Left colon (tissue), 2 donors: ENCODE data around the gene FRYL. TPM values are rescaled to one million over a fixed set of nuclear protein-coding genes. Genes with fewer than 3 reads are reported as not detected.
"Not testable (repeated sequence)": the region's sequence is repeated elsewhere in the genome, so short reads cannot be mapped to it uniquely, and the experiment has no call there.

ENCODE experiments used
- ATAC-seq: fragments of 200-7000 bp; cut with Tn5 transposase; one replicate; pipeline ENCODE4 v1.9.1; 2020; ENCODE audit warnings: mild to moderate bottlenecking, moderate library complexity
- DNase-seq, 2 donors: peaks; one replicate each; pipeline ENCODE4 v3.0.0-alpha.2; 2020
- intact Hi-C, 2 donors: fragments of 100-400 bp; cut with DNase I in 1 of 2; cut with micrococcal nuclease in 1 of 2; formaldehyde crosslinking; loops; one replicate each; pipeline versions ENCODE4 v1.11.2 to v1.14.0; 2022; cut with DNase I, micrococcal nuclease
- total RNA-seq, 2 donors: library from RNA; stranded (reverse); fragmentation: NEBNext Ultra II Directional; extraction: Animal tissue kit (Norgen Biotek cat#: 25700); gene quantifications; one replicate each; pipeline ENCODE4 v1.2.1, GENCODE V29; 2021
- donor health status: DM: no; HTN: no; CAD: no.
- donor health status: DM: yes; HTN: yes; CAD: no.

FRYL gene
- total RNA-seq, 2 donors from 2014 or later = 288 to 437 TPM

- DNase-seq (no peak), ATAC-seq (no peak)
Observed at GRCh38 chr4:48683784-48684666, 96.1 kb downstream of the FRYL start.

GRCh38 chr4:48682870-48683269 is 97.2 kb downstream of the FRYL start:
- DNase-seq, intact Hi-C loops, ATAC-seq: not testable (repeated sequence)

More at GRCh38 chr4:48683784-48684666, 96.1 kb downstream of the FRYL start:
- intact Hi-C loops = no loop called here

GRCh38 chr4:48681856-48682255 is 98.2 kb downstream of the FRYL start:
- ATAC-seq = peak; percentile 67

GRCh38 chr4:48680848-48681568 is 99.1 kb downstream of the FRYL start:
- no peak for DNase-seq
- intact Hi-C loops = no loop called here
- peak; percentile 77 for ATAC-seq

More at GRCh38 chr4:48681856-48682255, 98.2 kb downstream of the FRYL start:
- DNase-seq = no peak
- intact Hi-C loops = no loop called here

- intact Hi-C loops = loop anchor here in 1 of 2 donors (10.0 kb wide), 1 partner anchor 89 kb away; no protein-coding TSS in a partner anchor
- no peak for ATAC-seq
- no peak for DNase-seq
Observed at GRCh38 chr4:48673537-48673936, 106.5 kb downstream of the FRYL start.

GRCh38 chr4:48670587-48670986 is 109.5 kb downstream of the FRYL start:
- DNase-seq (no peak), ATAC-seq (no peak)
- intact Hi-C loops = loop anchor here in 1 of 2 donors (10.0 kb wide), 1 partner anchor 86 kb away; no protein-coding TSS in a partner anchor

- intact Hi-C loops = no loop called here
- peak; percentile 60 for ATAC-seq
- no peak for DNase-seq
Observed at GRCh38 chr4:48669086-48669485, 111.0 kb downstream of the FRYL start.

- peak; percentile 83 for ATAC-seq
- intact Hi-C loops = no loop called here
- DNase-seq = no peak
Observed at GRCh38 chr4:48668254-48669017, 111.6 kb downstream of the FRYL start.

GRCh38 chr4:48667148-48667547 is 112.9 kb downstream of the FRYL start:
- DNase-seq = no peak
- ATAC-seq = no peak
- intact Hi-C loops = no loop called here

- DNase-seq = no peak
- ATAC-seq = peak; percentile 58
Observed at GRCh38 chr4:48665555-48666186, 114.4 kb downstream of the FRYL start.

GRCh38 chr4:48664938-48665337 is 115.1 kb downstream of the FRYL start:
- ATAC-seq (peak; percentile 23), DNase-seq (no peak)
- intact Hi-C loops = no loop called here

More at GRCh38 chr4:48665555-48666186, 114.4 kb downstream of the FRYL start:
- intact Hi-C loops = no loop called here

- intact Hi-C loops = no loop called here
- ATAC-seq (no peak), DNase-seq (no peak)
Observed at GRCh38 chr4:48661391-48661790, 118.7 kb downstream of the FRYL start.

GRCh38 chr4:48660347-48660746 is 119.7 kb downstream of the FRYL start:
- ATAC-seq = peak; percentile 59
- intact Hi-C loops = no loop called here

GRCh38 chr4:48654015-48654664 is 125.9 kb downstream of the FRYL start:
- DNase-seq (no peak), ATAC-seq (peak; percentile 28)
- intact Hi-C loops = no loop called here

More at GRCh38 chr4:48660347-48660746, 119.7 kb downstream of the FRYL start:
- DNase-seq = no peak

- peak; percentile 65 for ATAC-seq
- intact Hi-C loops = no loop called here
- peak in 1 of 2 donors; percentile 34 for DNase-seq
Observed at GRCh38 chr4:48653217-48654014, 126.7 kb downstream of the FRYL start.

- intact Hi-C loops = no loop called here
- ATAC-seq (no peak), DNase-seq (no peak)
Observed at GRCh38 chr4:48651914-48652313, 128.2 kb downstream of the FRYL start.

GRCh38 chr4:48649505-48649904 is 130.6 kb downstream of the FRYL start:
- DNase-seq (no peak), ATAC-seq (no peak)
- intact Hi-C loops = no loop called here
